HG03025 (cell line): ENCODE results near the gene LRRK1.

Experiments
- ATAC-seq: cut with Tn5 transposase; IDR thresholded peaks from one replicate; pipeline ENCODE4 v1.9.1; 2021; ENCODE audit warnings: mild to moderate bottlenecking, moderate library complexity; ENCODE audit not compliant: unreplicated experiment, low FRiP score

The LRRK1 gene

GRCh38 chr15:100966997-100967396, 47.8 kb downstream of the LRRK1 start:
- ATAC-seq, result no peak

- ATAC-seq, result no peak
These were observed 49.2 kb downstream of the LRRK1 start for GRCh38 chr15:100968050-100968966.

GRCh38 chr15:100972975-100973350, 53.8 kb downstream of the LRRK1 start:
- ATAC-seq, result no peak

- no peak for ATAC-seq
These were observed 54.4 kb downstream of the LRRK1 start for GRCh38 chr15:100973351-100974111.

GRCh38 chr15:100975043-100975442, 55.9 kb downstream of the LRRK1 start:
- ATAC-seq, result no peak

- ATAC-seq, result no peak
These were observed 61.4 kb downstream of the LRRK1 start for GRCh38 chr15:100980410-100981046.

- no peak for ATAC-seq
These were observed 61.9 kb downstream of the LRRK1 start for GRCh38 chr15:100981086-100981485.

GRCh38 chr15:100983221-100983620, 64.1 kb downstream of the LRRK1 start:
- no peak for ATAC-seq

GRCh38 chr15:100985401-100985800, 66.2 kb downstream of the LRRK1 start:
- no peak for ATAC-seq

GRCh38 chr15:100986158-100986896, 67.2 kb downstream of the LRRK1 start:
- no peak for ATAC-seq

GRCh38 chr15:100987143-100987542, 68.0 kb downstream of the LRRK1 start:
- ATAC-seq, result no peak

GRCh38 chr15:100988297-100988696, 69.1 kb downstream of the LRRK1 start:
- ATAC-seq, result no peak

GRCh38 chr15:100988857-100989256, 69.7 kb downstream of the LRRK1 start:
- no peak for ATAC-seq

GRCh38 chr15:100994597-100995446, 75.7 kb downstream of the LRRK1 start:
- no peak for ATAC-seq

- ATAC-seq, result no peak
These were observed 76.6 kb downstream of the LRRK1 start for GRCh38 chr15:100995471-100996430.

GRCh38 chr15:100997442-100997841, 78.3 kb downstream of the LRRK1 start:
- ATAC-seq, result no peak

- ATAC-seq, result no peak
These were observed 79.5 kb downstream of the LRRK1 start for GRCh38 chr15:100998630-100999029.

GRCh38 chr15:100999369-100999768, 80.2 kb downstream of the LRRK1 start:
- no peak for ATAC-seq
